K562 (cell line): ENCODE data around the gene NOL4L.

Source experiments
- BRD4 ChIP-seq: fragments of 200-600 bp; sonication (generic); IDR thresholded peaks from 2 replicates; pipeline ENCODE4 v1.6.1; 2017; ENCODE audit warnings: inconsistent platforms
- BRF1 ChIP-seq: IDR thresholded peaks from 3 replicates; pipeline ENCODE4 v1.6.1; 2011; ENCODE audit warnings: borderline replicate concordance, mild to moderate bottlenecking; ENCODE audit not compliant: insufficient read length; ENCODE audit errors: extremely low read depth
- CBX2 ChIP-seq: fragments of 200-600 bp; sonication (generic); IDR thresholded peaks from one replicate; pipeline ENCODE4 v1.6.1; 2012; ENCODE audit warnings: mild to moderate bottlenecking, low read length, inconsistent platforms; ENCODE audit not compliant: insufficient read depth, poor library complexity, severe bottlenecking
- CTCF ChIP-seq, 3 experiments: IDR thresholded peaks in 2 of 3; conservative IDR thresholded peaks in 1 of 3; 2 replicates each; pipeline ENCODE4 v1.5.1; 2011 to 2012; ENCODE audit warnings: low read length in 3 of 3, mild to moderate bottlenecking in 3 of 3, control low read depth in 2 of 3, improper control_type of control experiment in 1 of 3, inconsistent platforms in 1 of 3, low read depth in 1 of 3, mixed read lengths in 1 of 3, moderate library complexity in 1 of 3; ENCODE audit not compliant: insufficient read depth in 2 of 3
- EZH2 ChIP-seq: IDR thresholded peaks from 2 replicates; pipeline ENCODE4 v1.6.1; 2012; ENCODE audit warnings: low read depth, mild to moderate bottlenecking, inconsistent platforms, low read length, borderline replicate concordance
- FOXP1 ChIP-seq: sonication (generic); formaldehyde crosslinking; IDR thresholded peaks from 2 replicates; pipeline ENCODE4 v1.8.0; 2022; ENCODE audit warnings: mild to moderate bottlenecking, missing genetic modification reagents
- ID3 ChIP-seq, 2 experiments: fragments of 250-450 bp in 1 of 2; fragments of 450-650 bp in 1 of 2; sonication (Bioruptor Pico) in 1 of 2; IDR thresholded peaks; 2 replicates each; pipeline versions ENCODE4 v1.6.1 to v1.8.0; 2016 to 2021; ENCODE audit warnings: mild to moderate bottlenecking in 2 of 2, moderate library complexity in 2 of 2, missing compliant biosample characterization in 1 of 2, missing genetic modification characterization in 1 of 2
- JUN ChIP-seq, 2 experiments: sonication (generic) in 1 of 2; formaldehyde crosslinking in 1 of 2; IDR thresholded peaks; 2 replicates each; pipeline versions ENCODE4 v1.6.1 to v1.8.0; 2012 to 2022; ENCODE audit warnings: borderline replicate concordance in 2 of 2, mild to moderate bottlenecking in 2 of 2, improper control_type of control experiment in 1 of 2, low read depth in 1 of 2, low read length in 1 of 2, missing genetic modification reagents in 1 of 2
- MAFG ChIP-seq: fragments of 450-650 bp; conservative IDR thresholded peaks from 2 replicates; pipeline ENCODE4 v1.6.1; 2016; ENCODE audit warnings: missing genetic modification characterization, missing compliant biosample characterization
- RAD21 ChIP-seq, 2 experiments: fragments of 250-450 bp in 1 of 2; fragments of 450-650 bp in 1 of 2; sonication (Bioruptor Pico) in 1 of 2; formaldehyde crosslinking in 1 of 2; IDR thresholded peaks in 1 of 2; conservative IDR thresholded peaks in 1 of 2; 2 replicates each; pipeline versions ENCODE4 v1.4.0 to v1.8.0; 2020 to 2022; ENCODE audit warnings: mild to moderate bottlenecking in 2 of 2, moderate library complexity in 1 of 2
- SREBF1 ChIP-seq: fragments of 150-350 bp; IDR thresholded peaks from 2 replicates; pipeline ENCODE4 v1.6.1; 2014; ENCODE audit warnings: antibody characterized with exemption, low read depth, low read length, borderline replicate concordance
- STAT5A ChIP-seq: IDR thresholded peaks from 2 replicates; pipeline ENCODE4 v1.6.1; 2012; ENCODE audit warnings: low read length, inconsistent platforms, borderline replicate concordance
- TBL1XR1 ChIP-seq, 2 experiments: IDR thresholded peaks; 2 replicates each; pipeline ENCODE4 v1.6.1; 2012; ENCODE audit warnings: improper control_type of control experiment in 2 of 2, low read length in 2 of 2, mild to moderate bottlenecking in 1 of 2
- ZFX ChIP-seq: sonication (generic); formaldehyde crosslinking; IDR thresholded peaks from 2 replicates; pipeline ENCODE4 v1.8.0; 2022; ENCODE audit warnings: mild to moderate bottlenecking, missing genetic modification reagents, moderate library complexity

GRCh38 chr20:32533732-32534131 lies 51.4 kb downstream of the NOL4L start:
- TF ChIP-seq BRD4 (no peak), JUN (IDR thresholded peaks at IDR 0.05; ENCODE audit: borderline replicate concordance, low read depth, low read length) (no peak), JUN (CRISPR knock-in tag; IDR thresholded peaks at IDR 0.05; ENCODE audit: borderline replicate concordance) (no peak), RAD21 (CRISPR knock-in tag; conservative IDR thresholded peaks at IDR 0.05 in 1 of 2, IDR thresholded peaks at IDR 0.05 in 1 of 2) (no peak), STAT5A (no peak), EZH2 (no peak), CBX2 (no peak), ZFX (CRISPR knock-in tag) (no peak), MAFG (tag) (no peak), CTCF (IDR thresholded peaks at IDR 0.05 in 2 of 3, conservative IDR thresholded peaks at IDR 0.05 in 1 of 3; ENCODE audit: insufficient read depth in 2 of 3, low read depth in 1 of 3, low read length in 3 of 3) (no peak), FOXP1 (no peak), TBL1XR1 (IDR thresholded peaks at IDR 0.05; ENCODE audit: low read length in 2 of 2) (no peak), SREBF1 (no peak), ID3 (CRISPR knock-in tag; IDR thresholded peaks at IDR 0.05) (no peak), ID3 (tag; IDR thresholded peaks at IDR 0.05) (no peak), BRF1 (no peak)
